Gastroesophageal sphincter (tissue), 4 donors: ENCODE results near the gene HIRA. TPM values are rescaled to one million over a fixed set of nuclear protein-coding genes. Genes with fewer than 3 reads are reported as not detected.

ENCODE experiments used
- ATAC-seq: fragments of 150-250 bp; one replicate; pipeline ENCODE4 v1.9.1; 2016; ENCODE audit warnings: mild to moderate bottlenecking, moderate library complexity
- H3K27ac ChIP-seq, 4 donors: fragments of 200-600 bp; sonication (generic) in 3 of 4; 1 replicate in 3 of 4; 2 replicates in 1 of 4; pipeline ENCODE4 v1.5.1; 2016 to 2019
- H3K27me3 ChIP-seq: fragments of 200-600 bp; sonication (generic); one replicate; pipeline ENCODE4 v1.5.1; 2019
- H3K36me3 ChIP-seq, 2 donors: fragments of 200-600 bp; sonication (generic); one replicate each; pipeline ENCODE4 v1.5.1; 2019; ENCODE audit warnings: control low read depth in 1 of 2
- H3K4me1 ChIP-seq, 3 donors: fragments of 200-600 bp; sonication (generic); 1 replicate in 2 of 3; 2 replicates in 1 of 3; pipeline ENCODE4 v1.5.1; 2016 to 2019; ENCODE audit warnings: control low read depth in 2 of 3
- H3K4me3 ChIP-seq, 2 donors: fragments of 200-600 bp; sonication (generic); one replicate each; pipeline ENCODE4 v1.5.1; 2019; ENCODE audit warnings: mild to moderate bottlenecking in 1 of 2, moderate library complexity in 1 of 2
- H3K9me3 ChIP-seq, 3 donors: fragments of 200-600 bp; sonication (generic); one replicate each; pipeline ENCODE4 v1.5.1; 2017 to 2019; ENCODE audit warnings: control low read depth in 2 of 3
- EP300 ChIP-seq: sonication (generic); formaldehyde crosslinking; IDR thresholded peaks from one replicate; pipeline ENCODE4 v1.6.1; 2017; ENCODE audit warnings: antibody characterized with exemption, mild to moderate bottlenecking
- POLR2A ChIP-seq, 2 donors: fragments of 450-650 bp; IDR thresholded peaks; one replicate each; pipeline ENCODE4 v1.6.1; 2017; ENCODE audit warnings: antibody characterized with exemption in 2 of 2, mild to moderate bottlenecking in 2 of 2, moderate library complexity in 1 of 2
- POLR2AphosphoS5 ChIP-seq: sonication (generic); formaldehyde crosslinking; IDR thresholded peaks from one replicate; pipeline ENCODE4 v1.6.1; 2017; ENCODE audit warnings: antibody characterized with exemption
- WGBS, 2 donors: methylation state at CpG; one replicate each; pipeline ENCODE4 v1.1.5; 2018; ENCODE audit warnings: low coverage in 1 of 2; 5-methylcytosine and 5-hydroxymethylcytosine counted together
- total RNA-seq, 4 donors: library from RNA; depleted of rRNA; stranded (reverse); fragments of >200 nt; gene quantifications; one replicate each; pipeline ENCODE4 v1.1.0, GENCODE V29; 2016
- TF ChIP-seq, protein P1 (sequence below), 4 experiments: fragments of 200-600 bp in 2 of 4; fragments of 450-650 bp in 2 of 4; sonication (generic) in 1 of 4; IDR thresholded peaks; one replicate each; pipeline ENCODE4 v1.5.1; 2017 to 2019; ENCODE audit warnings: antibody characterized with exemption in 4 of 4, mild to moderate bottlenecking in 2 of 4, moderate library complexity in 2 of 4

HIRA gene
- total RNA-seq, 4 donors from 2014 or later, result 20.5 to 35.6 (median 26.0) TPM

DNA sequence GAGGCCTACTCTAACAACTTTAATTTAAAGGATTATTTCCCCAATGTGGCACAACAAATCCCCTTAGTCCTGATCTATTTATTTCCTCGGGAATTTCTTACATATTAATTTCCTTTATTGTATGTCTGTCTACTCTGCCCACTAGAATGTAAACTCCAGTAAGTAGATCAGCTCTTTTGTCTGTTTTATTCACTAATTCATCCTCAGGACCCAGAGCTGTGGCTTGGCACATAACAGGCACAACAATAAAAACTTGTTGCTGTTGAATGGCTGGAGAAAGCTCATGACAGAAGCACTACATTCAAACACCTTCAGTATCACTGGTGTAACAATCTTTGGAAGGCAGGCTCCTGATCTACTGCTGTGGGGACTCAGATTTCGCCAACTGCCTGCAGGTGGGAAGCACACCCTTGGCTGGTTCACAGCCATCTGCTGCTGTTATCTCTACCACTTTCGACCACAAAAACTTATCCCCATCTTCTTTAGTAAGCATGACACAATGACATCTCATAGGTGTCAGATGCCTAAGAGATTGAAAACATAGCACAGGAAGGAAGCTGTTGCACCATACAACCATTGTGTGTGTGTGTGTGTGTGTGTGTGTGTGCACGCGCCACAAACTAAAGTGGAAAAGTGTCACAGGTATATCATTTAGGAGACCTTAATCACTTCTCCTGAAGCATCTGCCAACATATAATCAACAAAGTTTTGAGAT lies 11.9 kb downstream of the HIRA start:
- 76 to 94% methylated on average over 2 to 5 of the region's 5 CpGs for WGBS, 2 donors
- Histone ChIP-seq H3K27ac (no peak overlapping the region), H3K4me1 (peaks cover 0 to 22% (median 0%) of the 10 kb centered on the region in 3 donors), H3K36me3 (no peaks in the 10 kb centered on the region), H3K27me3 (no peaks in the 10 kb centered on the region), H3K4me3 (no peak overlapping the region), H3K9me3 (no peaks in the 10 kb centered on the region)
- no peak for TF ChIP-seq POLR2A (IDR thresholded peaks at IDR 0.05)
- TF ChIP-seq, protein P1, sequence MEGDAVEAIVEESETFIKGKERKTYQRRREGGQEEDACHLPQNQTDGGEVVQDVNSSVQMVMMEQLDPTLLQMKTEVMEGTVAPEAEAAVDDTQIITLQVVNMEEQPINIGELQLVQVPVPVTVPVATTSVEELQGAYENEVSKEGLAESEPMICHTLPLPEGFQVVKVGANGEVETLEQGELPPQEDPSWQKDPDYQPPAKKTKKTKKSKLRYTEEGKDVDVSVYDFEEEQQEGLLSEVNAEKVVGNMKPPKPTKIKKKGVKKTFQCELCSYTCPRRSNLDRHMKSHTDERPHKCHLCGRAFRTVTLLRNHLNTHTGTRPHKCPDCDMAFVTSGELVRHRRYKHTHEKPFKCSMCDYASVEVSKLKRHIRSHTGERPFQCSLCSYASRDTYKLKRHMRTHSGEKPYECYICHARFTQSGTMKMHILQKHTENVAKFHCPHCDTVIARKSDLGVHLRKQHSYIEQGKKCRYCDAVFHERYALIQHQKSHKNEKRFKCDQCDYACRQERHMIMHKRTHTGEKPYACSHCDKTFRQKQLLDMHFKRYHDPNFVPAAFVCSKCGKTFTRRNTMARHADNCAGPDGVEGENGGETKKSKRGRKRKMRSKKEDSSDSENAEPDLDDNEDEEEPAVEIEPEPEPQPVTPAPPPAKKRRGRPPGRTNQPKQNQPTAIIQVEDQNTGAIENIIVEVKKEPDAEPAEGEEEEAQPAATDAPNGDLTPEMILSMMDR (IDR thresholded peaks at IDR 0.05), result no peak
- ATAC-seq, result no peak

DNA sequence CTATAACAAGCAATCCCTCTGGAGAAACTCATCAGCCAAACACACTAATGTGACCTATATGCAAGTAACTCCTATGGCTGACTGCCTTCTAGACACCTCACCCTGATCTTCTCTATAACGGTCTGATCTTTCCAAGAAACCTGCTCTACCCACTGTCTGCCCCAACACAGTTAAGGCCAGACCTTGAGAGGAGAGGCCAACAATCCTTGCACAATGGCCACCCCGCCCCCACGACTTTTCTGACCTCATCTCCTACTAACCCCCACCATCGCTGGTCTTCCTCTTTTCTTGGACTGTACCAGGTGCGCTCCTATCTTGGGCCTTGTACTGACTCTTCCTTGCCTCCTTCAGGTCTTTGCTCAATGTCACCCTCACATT lies 12.5 kb downstream of the HIRA start:
- TF ChIP-seq EP300 (no peak), POLR2AphosphoS5 (no peak), POLR2A (IDR thresholded peaks at IDR 0.05) (no peak)
- TF ChIP-seq, protein P1 (IDR thresholded peaks at IDR 0.05), result no peak
- no peak overlapping the region for H3K4me3 ChIP-seq
- no peaks in the 10 kb centered on the region for H3K36me3 ChIP-seq
- ATAC-seq, result no peak
- no peak overlapping the region for H3K27ac ChIP-seq
- WGBS, 2 donors, result 88 to 93% methylated on average over 5 of the region's 5 CpGs
- no peaks in the 10 kb centered on the region for H3K27me3 ChIP-seq
- peaks cover 0 to 18% (median 0%) of the 10 kb centered on the region in 3 donors for H3K4me1 ChIP-seq
- no peaks in the 10 kb centered on the region for H3K9me3 ChIP-seq

DNA sequence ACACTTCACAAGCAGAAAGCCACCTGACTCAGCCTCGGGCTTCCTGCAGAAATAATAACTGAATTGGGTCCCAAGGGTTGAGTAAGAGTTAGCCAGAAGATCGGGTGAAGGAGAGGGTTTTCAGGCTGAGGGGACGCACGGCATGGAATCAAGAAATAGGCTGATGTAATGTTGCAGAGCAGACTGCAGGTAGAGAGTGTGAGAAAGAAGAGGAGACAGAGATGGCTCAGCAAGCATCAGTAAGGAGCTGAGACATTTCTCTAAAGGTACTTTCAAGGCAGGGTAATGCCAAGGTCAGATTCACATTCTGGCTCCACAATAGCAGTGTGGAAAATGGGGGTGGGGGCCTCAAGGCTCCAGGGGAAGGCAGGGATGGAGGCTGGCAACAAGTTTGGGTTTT lies 18.6 kb downstream of the HIRA start:
- Histone ChIP-seq H3K4me3 (no peak overlapping the region), H3K27me3 (no peaks in the 10 kb centered on the region), H3K27ac (no peak overlapping the region), H3K4me1 (no peaks in the 10 kb centered on the region), H3K36me3 (peaks cover 0 to 33% of the 10 kb centered on the region in 2 donors), H3K9me3 (no peaks in the 10 kb centered on the region)
- TF ChIP-seq EP300, result no peak
- no peak for TF ChIP-seq POLR2AphosphoS5
- TF ChIP-seq, protein P1 (IDR thresholded peaks at IDR 0.05), result no peak
- TF ChIP-seq POLR2A (IDR thresholded peaks at IDR 0.05), result no peak
- no peak for ATAC-seq
- WGBS, 2 donors, result 89 to 100% methylated on average over 1 to 4 of the region's 4 CpGs

DNA sequence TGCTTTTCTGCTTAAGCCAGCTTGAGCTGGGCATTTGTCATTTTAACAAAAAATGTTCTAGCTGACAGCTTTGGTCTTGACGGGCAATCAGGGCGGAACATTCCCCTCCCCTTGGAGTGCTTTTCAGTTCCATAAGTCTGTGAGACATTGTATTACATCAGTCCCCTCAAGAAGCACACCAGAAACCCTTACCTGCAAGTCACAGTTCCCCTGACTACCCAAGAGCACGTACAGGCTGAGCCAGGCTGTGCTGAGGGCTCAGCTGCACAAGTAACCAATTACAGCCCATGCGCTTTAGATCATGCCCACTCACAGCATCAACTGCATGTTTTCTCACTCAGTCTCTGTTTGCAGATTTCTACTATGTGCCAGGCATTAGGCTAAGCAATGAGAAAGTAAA lies 19.1 kb downstream of the HIRA start:
- Histone ChIP-seq H3K4me1 (no peaks in the 10 kb centered on the region), H3K27me3 (no peaks in the 10 kb centered on the region), H3K9me3 (no peaks in the 10 kb centered on the region), H3K27ac (no peak overlapping the region), H3K36me3 (peaks cover 0 to 38% of the 10 kb centered on the region in 2 donors), H3K4me3 (no peak overlapping the region)
- ATAC-seq, result no peak
- 60 to 82% methylated on average over 2 to 3 of the region's 4 CpGs for WGBS, 2 donors
- TF ChIP-seq POLR2A (IDR thresholded peaks at IDR 0.05) (no peak), POLR2AphosphoS5 (no peak), EP300 (no peak)
- TF ChIP-seq, protein P1 (IDR thresholded peaks at IDR 0.05), result no peak

DNA sequence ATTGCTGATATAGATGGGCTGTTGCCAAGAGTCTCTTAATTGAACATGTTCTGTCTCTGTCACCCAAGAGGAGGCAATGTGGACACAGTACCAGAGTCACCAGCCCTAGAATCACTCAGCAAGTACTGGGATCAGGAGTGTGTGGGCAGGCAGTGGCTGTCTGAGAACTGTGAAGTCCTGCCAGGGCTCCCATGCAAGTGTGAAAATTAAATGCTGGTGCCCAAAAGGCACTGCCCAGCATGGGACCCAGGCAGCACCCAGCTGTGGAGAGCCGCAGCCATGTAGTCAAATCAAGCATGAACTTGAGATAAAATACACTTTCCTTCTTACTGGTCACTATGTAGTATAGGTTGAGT lies 19.9 kb downstream of the HIRA start:
- H3K4me3 ChIP-seq, result no peak overlapping the region
- no peak for TF ChIP-seq POLR2A (IDR thresholded peaks at IDR 0.05)
- TF ChIP-seq, protein P1 (IDR thresholded peaks at IDR 0.05), result no peak
- 100% methylated on average over 1 of the region's 1 CpG; no CpG with 5 or more reads in 1 of the 2 donors for WGBS, 2 donors

More for the DNA sequence above, 19.9 kb downstream of the HIRA start:
- no peaks in the 10 kb centered on the region for H3K4me1 ChIP-seq
- ATAC-seq, result no peak
- H3K27me3 ChIP-seq, result no peaks in the 10 kb centered on the region
- no peak overlapping the region for H3K27ac ChIP-seq
- peaks cover 0 to 46% of the 10 kb centered on the region in 2 donors for H3K36me3 ChIP-seq
- H3K9me3 ChIP-seq, result no peaks in the 10 kb centered on the region
